ENCODE results near the gene CCR9.

DNA sequence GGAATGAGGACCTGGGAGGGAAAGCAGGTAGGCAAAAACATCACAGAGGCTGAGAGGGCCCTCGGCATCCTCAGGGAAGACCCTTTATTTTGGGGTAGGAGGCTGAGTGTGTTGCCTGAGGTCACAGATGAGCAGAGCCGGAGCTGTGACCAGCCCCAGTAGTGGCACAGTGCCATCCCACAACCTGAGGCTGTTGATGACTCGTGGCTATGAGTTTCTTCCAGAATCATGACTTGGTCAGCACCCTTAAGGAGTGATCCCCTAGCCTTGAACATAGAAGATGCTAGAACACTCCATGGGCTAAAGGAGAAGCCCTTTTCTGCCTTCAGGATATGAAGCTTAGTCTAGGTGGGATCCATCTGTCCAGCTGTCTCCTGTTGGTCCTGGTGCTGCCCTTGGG is 37.4 kb downstream of the CCR9 start:
- TF ChIP-seq EZH2 (IDR thresholded peaks at IDR 0.05) (no peak), POLR2AphosphoS5 (IDR thresholded peaks at IDR 0.05; ENCODE audit: borderline replicate concordance, low read depth, low read length) (no peak), FOXP2 (optimal IDR thresholded peaks at IDR 0.05; ENCODE audit: control extremely low read depth, extremely low read length, insufficient read depth) (no peak)
